Esophagus muscularis mucosa (tissue), 4 donors: ENCODE measurements around the gene C5orf52. TPM values are rescaled to one million over a fixed set of nuclear protein-coding genes. Genes with fewer than 3 reads are reported as not detected.
"Not testable (repeated sequence)": the region's sequence is repeated elsewhere in the genome, so short reads cannot be mapped to it uniquely, and the experiment has no call there.

Experiments
- DNase-seq: peaks from one replicate; pipeline ENCODE4 v3.0.0-alpha.2; 2017; ENCODE audit errors: extremely low spot score
- H3K27ac ChIP-seq, 4 donors: fragments of 200-600 bp; sonication (generic); replicated peaks in 1 of 4; 1 replicate in 3 of 4; 2 replicates in 1 of 4; pipeline ENCODE4 v1.5.1; 2016 to 2019; ENCODE audit warnings: mild to moderate bottlenecking in 1 of 4
- H3K27me3 ChIP-seq, 4 donors: fragments of 200-600 bp; sonication (generic); one replicate each; pipeline versions ENCODE4 v1.5.1 to v1.6.0; 2016 to 2019
- H3K36me3 ChIP-seq, 4 donors: fragments of 200-600 bp; sonication (generic); one replicate each; pipeline ENCODE4 v1.5.1; 2016 to 2019
- H3K4me1 ChIP-seq, 4 donors: fragments of 200-600 bp; sonication (generic); one replicate each; pipeline ENCODE4 v1.5.1; 2016 to 2019
- H3K4me3 ChIP-seq, 4 donors: fragments of 200-600 bp; sonication (generic); 1 replicate in 2 of 4; 2 replicates in 2 of 4; pipeline ENCODE4 v1.5.1; 2016 to 2019; ENCODE audit warnings: mild to moderate bottlenecking in 4 of 4, moderate library complexity in 1 of 4
- H3K9me3 ChIP-seq, 4 donors: fragments of 200-600 bp; sonication (generic); 1 replicate in 3 of 4; 2 replicates in 1 of 4; pipeline ENCODE4 v1.5.1; 2016 to 2019
- EP300 ChIP-seq: sonication (generic); formaldehyde crosslinking; IDR thresholded peaks from one replicate; pipeline ENCODE4 v1.6.1; 2017; ENCODE audit warnings: antibody characterized with exemption
- POLR2A ChIP-seq: fragments of 450-650 bp; IDR thresholded peaks from one replicate; pipeline ENCODE4 v1.6.1; 2017; ENCODE audit warnings: antibody characterized with exemption, moderate library complexity, mild to moderate bottlenecking, low read depth
- POLR2AphosphoS5 ChIP-seq, 2 donors: sonication (generic); formaldehyde crosslinking; IDR thresholded peaks; one replicate each; pipeline ENCODE4 v1.6.1; 2017; ENCODE audit warnings: antibody characterized with exemption in 2 of 2
- WGBS: methylation state at CpG from one replicate; pipeline ENCODE4 v1.1.5; 2018; 5-methylcytosine and 5-hydroxymethylcytosine counted together
- intact Hi-C: fragments of 100-400 bp; cut with DNase I; formaldehyde crosslinking; loops from one replicate; pipeline ENCODE4 v1.15.1; 2023
- total RNA-seq, 4 donors: library from RNA; depleted of rRNA; stranded (reverse); fragments of >200 nt; gene quantifications; one replicate each; pipeline versions ENCODE4 v1.1.0 to v1.2.1, GENCODE V29; 2016
- TF ChIP-seq, protein P1 (sequence below), 3 experiments: fragments of 200-600 bp in 2 of 3; fragments of 450-650 bp in 1 of 3; sonication (generic) in 2 of 3; IDR thresholded peaks; one replicate each; pipeline ENCODE4 v1.5.1; 2017 to 2019; ENCODE audit warnings: antibody characterized with exemption in 3 of 3, mild to moderate bottlenecking in 2 of 3, moderate library complexity in 1 of 3

The C5orf52 gene
- total RNA-seq, 4 donors from 2014 or later, result not detected

DNA sequence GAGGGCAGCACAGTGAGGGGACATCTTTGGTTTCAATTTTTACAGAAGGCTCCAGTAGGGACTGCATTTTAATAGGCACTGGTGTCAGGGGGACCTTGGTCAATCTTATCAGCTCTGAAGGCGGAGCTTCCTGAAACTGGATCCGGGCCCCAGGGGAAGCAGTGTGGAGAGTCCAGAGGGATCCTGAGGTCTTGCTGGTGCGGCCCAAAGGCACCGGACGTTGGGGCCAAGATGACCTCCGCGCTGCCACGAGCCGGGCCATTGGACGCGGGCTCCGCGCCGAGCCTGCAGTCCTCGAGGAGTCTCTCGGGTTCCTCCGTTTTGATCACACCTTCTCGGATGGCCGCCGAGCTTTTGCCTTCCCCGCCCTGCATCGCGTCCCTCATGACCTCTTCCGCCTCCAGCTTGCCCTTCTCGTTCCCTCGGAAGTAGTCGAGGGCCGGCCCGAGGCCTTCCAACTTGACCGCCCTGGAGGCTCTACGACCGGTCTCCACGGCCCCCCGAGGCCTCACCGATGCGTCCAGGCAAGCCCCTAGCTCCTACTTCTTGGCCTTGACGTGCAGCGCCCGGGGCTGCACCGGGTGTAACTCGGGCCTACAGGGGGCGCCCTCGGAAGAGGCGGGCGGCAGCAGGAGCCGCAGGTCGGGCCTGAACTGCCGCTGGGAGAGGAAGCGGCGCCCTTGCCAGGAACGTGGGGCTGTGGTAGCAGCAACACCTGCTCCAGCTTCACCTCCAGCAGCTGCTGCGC lies 18.8 kb downstream of the C5orf52 start:
- intact Hi-C loops, result no loop called here
- Histone ChIP-seq H3K9me3 (no peaks in the 10 kb centered on the region), H3K36me3 (no peaks in the 10 kb centered on the region), H3K4me3 (peak overlapping the region in 3 of 4 donors; percentile 31 to 44 (median 43)), H3K27me3 (peaks cover 0 to 8% (median 0%) of the 10 kb centered on the region in 4 donors), H3K27ac (no peak overlapping the region), H3K4me1 (peaks cover 0 to 7% (median 2%) of the 10 kb centered on the region in 4 donors)
- peak; percentile 68 for DNase-seq
- 88% methylated on average over 37 of the region's 52 CpGs for WGBS
- TF ChIP-seq, protein P1, sequence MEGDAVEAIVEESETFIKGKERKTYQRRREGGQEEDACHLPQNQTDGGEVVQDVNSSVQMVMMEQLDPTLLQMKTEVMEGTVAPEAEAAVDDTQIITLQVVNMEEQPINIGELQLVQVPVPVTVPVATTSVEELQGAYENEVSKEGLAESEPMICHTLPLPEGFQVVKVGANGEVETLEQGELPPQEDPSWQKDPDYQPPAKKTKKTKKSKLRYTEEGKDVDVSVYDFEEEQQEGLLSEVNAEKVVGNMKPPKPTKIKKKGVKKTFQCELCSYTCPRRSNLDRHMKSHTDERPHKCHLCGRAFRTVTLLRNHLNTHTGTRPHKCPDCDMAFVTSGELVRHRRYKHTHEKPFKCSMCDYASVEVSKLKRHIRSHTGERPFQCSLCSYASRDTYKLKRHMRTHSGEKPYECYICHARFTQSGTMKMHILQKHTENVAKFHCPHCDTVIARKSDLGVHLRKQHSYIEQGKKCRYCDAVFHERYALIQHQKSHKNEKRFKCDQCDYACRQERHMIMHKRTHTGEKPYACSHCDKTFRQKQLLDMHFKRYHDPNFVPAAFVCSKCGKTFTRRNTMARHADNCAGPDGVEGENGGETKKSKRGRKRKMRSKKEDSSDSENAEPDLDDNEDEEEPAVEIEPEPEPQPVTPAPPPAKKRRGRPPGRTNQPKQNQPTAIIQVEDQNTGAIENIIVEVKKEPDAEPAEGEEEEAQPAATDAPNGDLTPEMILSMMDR (IDR thresholded peaks at IDR 0.05), result peak; percentile 7 to 34 (median 23)
- no peak for TF ChIP-seq POLR2AphosphoS5 (IDR thresholded peaks at IDR 0.05)

DNA sequence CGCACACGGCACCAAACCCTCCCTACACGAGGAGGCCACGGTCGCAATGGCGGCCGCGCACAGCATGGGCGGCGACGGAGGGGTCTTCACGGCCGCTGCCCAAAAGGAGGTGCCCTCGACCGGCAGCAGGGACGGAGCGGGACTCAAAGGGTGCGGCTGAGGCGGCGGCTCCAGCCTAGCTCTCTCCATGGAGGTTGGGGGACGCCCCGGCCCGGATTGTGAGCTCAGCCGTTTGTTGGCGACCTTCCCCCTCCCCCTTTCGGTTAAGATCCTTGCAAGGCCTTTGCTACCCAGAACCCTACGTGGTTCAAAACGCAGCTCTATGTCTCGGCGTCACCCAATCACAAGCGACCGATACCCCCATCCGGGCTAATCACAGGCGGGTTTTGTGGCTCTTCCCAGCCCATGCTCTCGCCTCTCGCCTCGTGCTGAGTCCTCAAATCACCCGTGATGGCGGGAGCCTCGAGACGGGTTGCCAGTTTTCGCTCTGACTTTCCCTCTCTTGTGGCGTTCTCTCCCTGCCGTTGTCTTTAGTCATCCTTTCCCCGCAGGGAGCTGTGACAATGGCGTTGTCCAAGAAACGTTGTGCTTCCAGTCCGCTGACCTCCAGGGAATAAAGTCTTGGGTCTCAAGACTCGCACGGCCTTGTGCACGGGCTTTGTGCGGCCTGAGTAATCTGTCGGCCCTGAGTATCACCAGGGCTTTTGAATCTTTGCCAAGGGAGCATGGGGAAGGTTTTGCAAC lies 19.5 kb downstream of the C5orf52 start:
- Histone ChIP-seq H3K4me1 (peaks cover 0 to 7% (median 2%) of the 10 kb centered on the region in 4 donors), H3K4me3 (peak overlapping the region in 3 of 4 donors; percentile 31 to 44 (median 43)), H3K27ac (no peak overlapping the region), H3K9me3 (no peaks in the 10 kb centered on the region), H3K27me3 (peaks cover 0 to 8% (median 0%) of the 10 kb centered on the region in 4 donors), H3K36me3 (no peaks in the 10 kb centered on the region)
- intact Hi-C loops, result no loop called here
- 90% methylated on average over 28 of the region's 53 CpGs for WGBS
- TF ChIP-seq, protein P1 (IDR thresholded peaks at IDR 0.05), result no peak
- TF ChIP-seq POLR2A (no peak), POLR2AphosphoS5 (IDR thresholded peaks at IDR 0.05) (no peak), EP300 (no peak)
- peak; percentile 85 for DNase-seq

DNA sequence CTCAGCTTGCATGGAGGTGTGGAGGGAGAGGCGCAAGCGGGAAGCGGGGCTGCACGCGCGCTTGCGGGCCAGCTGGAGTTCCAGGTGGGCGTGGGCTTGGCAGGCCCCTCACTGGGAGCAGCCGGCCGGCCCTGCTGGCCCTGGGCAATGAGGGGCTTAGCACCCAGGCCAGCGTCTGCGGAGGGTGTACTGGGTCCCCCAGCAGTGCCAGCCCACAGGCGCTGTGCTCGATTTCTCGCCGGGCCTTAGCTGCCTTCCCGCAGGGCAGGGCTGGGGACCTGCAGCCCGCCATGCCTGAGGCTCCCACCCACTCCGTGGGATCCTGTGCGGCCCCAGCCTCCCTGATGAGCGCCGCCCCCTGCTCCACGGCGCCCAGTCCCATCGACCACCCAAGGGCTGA lies 22.5 kb downstream of the C5orf52 start:
- H3K36me3 ChIP-seq, H3K27ac ChIP-seq, H3K27me3 ChIP-seq, H3K9me3 ChIP-seq, H3K4me1 ChIP-seq, H3K4me3 ChIP-seq, intact Hi-C loops: not testable (repeated sequence)
- peak; percentile 57 for DNase-seq
- 100% methylated on average over 3 of the region's 25 CpGs for WGBS

DNA sequence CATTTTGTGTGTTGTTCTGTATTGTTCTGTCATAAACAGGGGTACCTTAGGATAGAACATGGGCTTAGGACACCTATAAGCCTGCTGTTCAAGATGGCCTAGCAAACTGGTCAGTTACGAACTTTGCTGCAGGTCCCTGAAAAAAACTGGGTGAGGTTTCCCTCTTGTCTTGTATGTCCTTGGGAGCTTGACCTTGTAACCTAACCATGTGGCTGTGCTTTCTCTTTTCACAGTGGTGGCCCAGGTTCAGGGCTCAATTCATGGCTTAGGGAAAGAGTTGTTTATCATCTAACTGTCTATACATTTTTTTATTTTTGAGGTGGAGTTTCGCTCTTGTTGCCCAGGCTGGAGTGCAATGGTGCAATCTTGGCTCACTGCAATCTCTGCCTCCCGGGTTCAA lies 24.8 kb downstream of the C5orf52 start:
- intact Hi-C loops, H3K36me3 ChIP-seq, H3K4me1 ChIP-seq, H3K27ac ChIP-seq, H3K27me3 ChIP-seq, H3K4me3 ChIP-seq: not testable (repeated sequence)
- peaks cover 0 to 12% (median 6%) of the 10 kb centered on the region in 4 donors for H3K9me3 ChIP-seq
- peak; percentile 55 for DNase-seq
- 93% methylated on average over 3 of the region's 3 CpGs for WGBS

DNA sequence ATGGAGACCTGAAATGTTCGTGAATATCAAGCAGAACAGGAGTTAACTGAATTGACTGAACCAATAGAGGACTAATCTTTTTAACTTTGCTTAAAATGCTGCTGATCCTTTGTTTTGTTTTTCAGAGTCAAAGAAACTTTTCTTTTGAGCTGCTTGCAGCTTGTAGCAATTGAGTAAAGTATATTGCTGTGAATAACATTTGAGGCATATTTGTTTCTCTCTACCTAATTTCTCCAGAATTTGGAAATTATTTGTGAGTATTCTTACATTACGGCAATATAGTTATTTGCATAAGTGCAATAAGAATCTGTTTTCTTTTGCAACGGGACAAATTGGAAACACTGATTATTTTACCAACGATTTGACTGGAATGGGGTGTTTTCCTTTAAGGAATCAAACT lies 27.3 kb downstream of the C5orf52 start:
- H3K4me1 ChIP-seq, H3K27ac ChIP-seq, DNase-seq, H3K36me3 ChIP-seq, intact Hi-C loops, H3K27me3 ChIP-seq, H3K4me3 ChIP-seq: not testable (repeated sequence)
- 74% methylated on average over 4 of the region's 4 CpGs for WGBS
- peaks cover 0 to 13% (median 6%) of the 10 kb centered on the region in 4 donors for H3K9me3 ChIP-seq

DNA sequence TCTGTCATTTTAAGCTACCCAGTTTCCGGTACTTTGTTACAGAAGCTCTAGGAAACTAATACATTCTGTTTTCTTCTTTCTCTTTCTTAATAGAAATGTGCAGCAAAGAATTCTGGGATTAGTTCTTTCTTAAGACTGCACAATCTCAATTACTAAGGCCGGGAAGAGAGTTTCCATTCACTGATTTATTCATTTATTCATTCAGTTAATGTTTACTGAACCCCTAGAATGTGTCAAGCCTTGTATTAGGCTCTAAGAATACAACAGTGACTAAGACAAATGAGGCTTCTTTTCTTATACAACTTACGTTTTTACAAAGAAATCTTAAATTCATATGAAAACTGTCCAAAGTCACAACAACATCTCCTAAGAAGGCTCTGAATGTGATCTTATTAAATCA lies 32.4 kb downstream of the C5orf52 start:
- TF ChIP-seq POLR2A (no peak), EP300 (no peak), POLR2AphosphoS5 (IDR thresholded peaks at IDR 0.05) (no peak)
- TF ChIP-seq, protein P1 (IDR thresholded peaks at IDR 0.05), result no peak
- H3K4me3 ChIP-seq, result no peak overlapping the region
- 68% methylated on average over 3 of the region's 3 CpGs for WGBS

More for the DNA sequence above, 32.4 kb downstream of the C5orf52 start:
- Histone ChIP-seq H3K36me3 (no peaks in the 10 kb centered on the region), H3K27ac (no peak overlapping the region), H3K4me1 (no peaks in the 10 kb centered on the region), H3K9me3 (peaks cover 0 to 5% (median 4%) of the 10 kb centered on the region in 4 donors), H3K27me3 (no peaks in the 10 kb centered on the region)
- intact Hi-C loops, result no loop called here
- DNase-seq, result no peak
